ENCODE data around the gene NHSL2. TPM values are rescaled to one million over a fixed set of nuclear protein-coding genes. Genes with fewer than 3 reads are reported as not detected.

Gene NHSL2
- total RNA-seq, 3 donors from 2014 or later, result 5.4 to 9.2 (median 5.8) TPM

GRCh38 chrX:72051589-72051988 is 140.9 kb downstream of the NHSL2 start:
- intact Hi-C loops (cut with DNase I; ENCODE audit: low total_unique reads), result no loop called here
- TF ChIP-seq POLR2A (IDR thresholded peaks at IDR 0.05) (no peak), POLR2AphosphoS5 (IDR thresholded peaks at IDR 0.05) (no peak), CTCF (IDR thresholded peaks at IDR 0.05) (no peak)
- H3K4me3 ChIP-seq, result no peak overlapping the region
- H3K36me3 ChIP-seq, result no peaks in the 10 kb centered on the region
- DNase-seq (ENCODE audit: low spot score in 2 of 2), result no peak
- no peaks in the 10 kb centered on the region for H3K9me3 ChIP-seq
- no peaks in the 10 kb centered on the region for H3K4me1 ChIP-seq
- peaks cover 0 to 47% of the 10 kb centered on the region in 2 donors for H3K27me3 ChIP-seq
- no peak overlapping the region for H3K27ac ChIP-seq

DNA sequence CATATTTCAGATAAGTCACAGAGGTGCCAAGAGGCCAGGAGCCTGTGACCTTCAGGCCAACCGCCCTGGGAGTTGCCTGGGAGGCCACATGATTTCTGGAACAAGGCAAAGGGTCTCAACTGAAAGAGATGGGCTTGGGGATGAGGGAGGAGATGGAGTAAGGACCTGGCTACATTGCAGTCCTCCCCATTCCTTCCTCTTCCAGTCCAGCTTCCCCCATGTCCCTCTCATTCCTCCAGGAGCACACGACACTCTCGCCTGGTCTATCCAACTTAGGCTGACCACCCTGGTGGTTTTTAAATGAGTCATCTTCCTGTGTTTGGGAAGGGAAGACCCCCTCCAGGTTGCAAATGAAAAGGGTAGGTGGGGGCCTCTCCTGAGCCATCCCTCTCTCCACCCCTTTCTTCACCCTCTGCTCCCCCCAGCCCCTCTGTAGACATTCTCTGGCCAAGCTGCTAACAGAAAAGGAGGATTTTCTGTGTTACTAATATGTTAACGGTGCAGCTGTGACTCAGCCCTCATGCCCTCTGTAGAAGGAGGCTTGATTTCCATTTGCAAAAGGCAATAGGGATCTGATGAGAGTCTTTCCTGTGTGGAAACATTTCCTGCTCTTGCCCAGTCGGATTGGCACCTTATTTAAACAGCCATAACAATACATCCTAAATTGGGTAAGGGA is 141.9 kb downstream of the NHSL2 start:
- Histone ChIP-seq H3K4me1 (no peaks in the 10 kb centered on the region), H3K4me3 (no peak overlapping the region), H3K36me3 (no peaks in the 10 kb centered on the region), H3K9me3 (no peaks in the 10 kb centered on the region), H3K27me3 (peaks cover 0 to 49% of the 10 kb centered on the region in 2 donors), H3K27ac (no peak overlapping the region)
- DNase-seq (ENCODE audit: low spot score in 2 of 2), result no peak
- intact Hi-C loops (cut with DNase I; ENCODE audit: low total_unique reads), result no loop called here
- TF ChIP-seq POLR2AphosphoS5 (IDR thresholded peaks at IDR 0.05), result no peak
- no peak for TF ChIP-seq POLR2A (IDR thresholded peaks at IDR 0.05)
- no peak for TF ChIP-seq CTCF (IDR thresholded peaks at IDR 0.05)

DNA sequence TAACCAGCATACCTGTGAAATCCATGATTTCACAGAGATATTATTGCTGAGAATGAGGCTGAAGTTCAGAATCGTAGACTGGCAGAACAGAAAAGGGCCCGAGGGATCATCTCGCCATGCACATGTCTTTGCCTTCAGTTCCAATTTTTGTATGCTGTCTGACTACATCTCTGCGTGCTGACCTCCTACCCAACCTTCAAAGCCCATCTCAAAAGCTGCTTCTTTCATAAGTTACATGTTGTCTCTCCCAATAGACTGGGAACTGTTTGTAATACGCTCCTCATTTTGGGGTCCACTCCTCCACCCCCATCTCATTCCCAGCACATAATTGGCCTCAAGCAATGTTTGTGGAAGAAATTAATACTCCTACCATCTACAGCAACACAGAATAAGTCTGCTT is 142.9 kb downstream of the NHSL2 start:
- Histone ChIP-seq H3K4me3 (no peak overlapping the region), H3K36me3 (no peaks in the 10 kb centered on the region), H3K27ac (no peak overlapping the region), H3K4me1 (no peaks in the 10 kb centered on the region), H3K27me3 (peaks cover 0 to 47% of the 10 kb centered on the region in 2 donors), H3K9me3 (no peaks in the 10 kb centered on the region)
- intact Hi-C loops (cut with DNase I; ENCODE audit: low total_unique reads), result no loop called here
- no peak for DNase-seq (ENCODE audit: low spot score in 2 of 2)
- TF ChIP-seq POLR2AphosphoS5 (IDR thresholded peaks at IDR 0.05) (no peak), POLR2A (IDR thresholded peaks at IDR 0.05) (no peak), CTCF (IDR thresholded peaks at IDR 0.05) (no peak)

DNA sequence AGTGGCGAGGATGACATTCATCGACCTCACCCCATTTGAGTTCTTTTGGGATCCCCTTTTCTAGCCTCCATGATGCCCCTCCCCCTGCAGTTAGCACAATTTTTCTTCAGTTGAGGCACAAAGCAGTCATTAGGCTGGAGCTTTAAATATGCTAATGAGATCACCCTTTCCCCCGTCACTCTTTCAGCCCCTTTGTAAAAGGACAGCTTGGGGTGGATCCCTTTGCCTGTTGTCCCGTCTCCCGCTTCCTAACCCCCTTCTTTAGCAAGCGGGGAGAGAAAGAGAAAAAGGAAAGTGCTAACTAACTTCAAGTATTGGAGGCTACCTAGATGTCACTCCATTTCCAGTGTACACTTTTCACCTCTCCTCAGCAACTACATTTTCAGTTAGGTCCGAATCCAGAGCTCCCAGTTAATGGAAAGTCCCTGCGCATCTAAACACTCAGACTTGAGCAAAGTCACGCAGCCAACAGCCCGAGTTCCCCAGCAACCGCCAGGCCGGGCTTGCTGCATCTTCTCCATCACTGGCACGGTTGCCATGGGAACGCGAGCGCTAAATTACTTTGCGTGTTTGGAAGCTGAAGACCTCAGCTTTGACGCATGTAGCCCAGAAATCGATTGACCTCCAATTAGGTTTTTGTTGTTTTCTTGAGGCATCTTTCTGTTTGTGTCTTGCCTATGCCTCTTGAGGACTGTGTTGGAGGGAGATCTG is 144.3 kb downstream of the NHSL2 start:
- intact Hi-C loops (cut with DNase I; ENCODE audit: low total_unique reads), result no loop called here
- no peak for TF ChIP-seq POLR2A (IDR thresholded peaks at IDR 0.05)
- TF ChIP-seq CTCF (IDR thresholded peaks at IDR 0.05), result no peak
- no peak for TF ChIP-seq POLR2AphosphoS5 (IDR thresholded peaks at IDR 0.05)
- DNase-seq (ENCODE audit: low spot score in 2 of 2), result no peak
- no peak overlapping the region for H3K27ac ChIP-seq
- H3K4me3 ChIP-seq, result no peak overlapping the region
- peaks cover 0 to 51% of the 10 kb centered on the region in 2 donors for H3K27me3 ChIP-seq
- no peaks in the 10 kb centered on the region for H3K4me1 ChIP-seq
- H3K9me3 ChIP-seq, result no peaks in the 10 kb centered on the region
- H3K36me3 ChIP-seq, result no peaks in the 10 kb centered on the region

DNA sequence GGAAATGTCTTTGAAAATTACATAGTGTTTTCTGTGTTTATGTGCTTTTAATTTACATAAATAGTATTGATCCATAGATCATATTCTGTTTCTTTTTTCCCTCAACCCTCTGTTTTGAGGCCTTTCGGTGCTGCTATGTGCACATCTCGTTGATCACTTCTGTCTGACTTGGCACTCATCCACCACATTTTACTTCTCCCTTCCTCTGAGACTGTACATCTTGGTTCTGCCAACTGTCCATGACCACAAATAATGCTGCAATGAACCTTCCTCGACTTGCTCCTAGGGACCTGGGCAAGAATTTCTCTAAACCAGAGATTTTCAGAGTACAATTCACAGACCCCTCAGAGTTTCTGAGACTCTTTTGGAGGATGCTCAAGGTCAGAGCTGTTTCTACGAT is 146.7 kb downstream of the NHSL2 start:
- no peaks in the 10 kb centered on the region for H3K36me3 ChIP-seq
- H3K27ac ChIP-seq, result no peak overlapping the region
- no peak overlapping the region for H3K4me3 ChIP-seq
- TF ChIP-seq CTCF (IDR thresholded peaks at IDR 0.05) (no peak), POLR2A (IDR thresholded peaks at IDR 0.05) (no peak), POLR2AphosphoS5 (IDR thresholded peaks at IDR 0.05) (no peak)
- peaks cover 0 to 61% of the 10 kb centered on the region in 2 donors for H3K27me3 ChIP-seq
- H3K4me1 ChIP-seq, result no peaks in the 10 kb centered on the region
- H3K9me3 ChIP-seq, result no peaks in the 10 kb centered on the region
- DNase-seq (ENCODE audit: low spot score in 2 of 2), result no peak
- intact Hi-C loops (cut with DNase I; ENCODE audit: low total_unique reads), result no loop called here
